GM12878 (cell line): Measurements from ENCODE around the gene TAF4. TPM values are rescaled to one million over a fixed set of nuclear protein-coding genes. Genes with fewer than 3 reads are reported as not detected.

ENCODE experiments used
- GABPA ChIP-seq: IDR thresholded peaks from 2 replicates; pipeline ENCODE4 v1.6.1; 2014; ENCODE audit warnings: antibody characterized with exemption, low read depth, mild to moderate bottlenecking, inconsistent platforms
- HCFC1 ChIP-seq: fragments of 150-350 bp; IDR thresholded peaks from 2 replicates; pipeline ENCODE4 v1.6.1; 2014; ENCODE audit warnings: low read length
- HDAC2 ChIP-seq: fragments of 200-600 bp; sonication (generic); IDR thresholded peaks from 2 replicates; pipeline ENCODE4 v1.6.1; 2017
- HSF1 ChIP-seq: fragments of 150-350 bp; IDR thresholded peaks from 2 replicates; pipeline ENCODE4 v1.6.1; 2014; ENCODE audit warnings: mild to moderate bottlenecking, low read depth, low read length
- NFIC ChIP-seq: IDR thresholded peaks from 2 replicates; pipeline ENCODE4 v1.6.1; 2012; ENCODE audit warnings: low read depth, mild to moderate bottlenecking, inconsistent platforms, low read length, moderate library complexity
- POLR2AphosphoS2 ChIP-seq: IDR thresholded peaks from 2 replicates; pipeline ENCODE4 v1.6.1; 2011; ENCODE audit warnings: low read depth, mild to moderate bottlenecking, low read length, improper control_type of control experiment, moderate library complexity
- RAD21 ChIP-seq: IDR thresholded peaks from 2 replicates; pipeline ENCODE4 v1.6.1; 2011; ENCODE audit warnings: mild to moderate bottlenecking, low read depth, low read length, moderate library complexity; ENCODE audit not compliant: insufficient read depth
- SMAD5 ChIP-seq: IDR thresholded peaks from 2 replicates; pipeline ENCODE4 v1.6.1; 2016; ENCODE audit warnings: antibody characterized with exemption, low read depth
- ZNF622 ChIP-seq: fragments of 450-650 bp; IDR thresholded peaks from 2 replicates; pipeline ENCODE4 v1.6.1; 2017; ENCODE audit warnings: mild to moderate bottlenecking, inconsistent platforms
- polyA plus RNA-seq, 11 experiments: library from polyadenylated mRNA; depleted of rRNA in 4 of 11; unstranded in 6 of 11; stranded (reverse) in 5 of 11; fragments of >200 nt; fragmentation: Nextera tagmentation in 4 of 11; fragmentation: Illumina TruSeq in 1 of 11; extraction: Ambion mirVana in 4 of 11; extraction: Trizol in 1 of 11; gene quantifications; 1 replicate in 1 of 11; 2 replicates in 10 of 11; pipeline versions ENCODE4 v1.2.1 to v1.2.3, GENCODE V29; 2011 to 2016; ENCODE audit warnings: inconsistent platforms in 2 of 11, missing spikeins in 2 of 11, low read depth in 1 of 11
- total RNA-seq, 4 experiments: library from RNA; depleted of rRNA in 3 of 4; stranded (reverse); fragments of >200 nt in 3 of 4; fragmentation: Illumina TruSeq in 1 of 4; extraction: Trizol in 1 of 4; gene quantifications; 2 replicates each; pipeline versions ENCODE4 v1.2.1 to v1.2.3, GENCODE V29; 2013 to 2021
- TF ChIP-seq, protein P1 (sequence below): fragments of 450-650 bp; IDR thresholded peaks from 2 replicates; pipeline ENCODE4 v1.6.1; 2017; ENCODE audit warnings: antibody characterized with exemption, mild to moderate bottlenecking, moderate library complexity
- TF ChIP-seq, protein P2 (sequence below): fragments of 450-650 bp; formaldehyde crosslinking; IDR thresholded peaks from 2 replicates; pipeline ENCODE4 v1.5.0; 2022; ENCODE audit warnings: mild to moderate bottlenecking, missing genetic modification characterization
- TF ChIP-seq, protein P3 (sequence below): fragments of 450-650 bp; IDR thresholded peaks from 2 replicates; pipeline ENCODE4 v1.6.1; 2016; ENCODE audit warnings: mild to moderate bottlenecking

TAF4 gene
- total and polyA plus RNA-seq, 10 of the 15 experiments (the other 5 are each of a cell fraction or from before 2014, with no cell fraction given), result 0.39 to 16.9 (median 3.4) TPM

- TF ChIP-seq, protein P1, sequence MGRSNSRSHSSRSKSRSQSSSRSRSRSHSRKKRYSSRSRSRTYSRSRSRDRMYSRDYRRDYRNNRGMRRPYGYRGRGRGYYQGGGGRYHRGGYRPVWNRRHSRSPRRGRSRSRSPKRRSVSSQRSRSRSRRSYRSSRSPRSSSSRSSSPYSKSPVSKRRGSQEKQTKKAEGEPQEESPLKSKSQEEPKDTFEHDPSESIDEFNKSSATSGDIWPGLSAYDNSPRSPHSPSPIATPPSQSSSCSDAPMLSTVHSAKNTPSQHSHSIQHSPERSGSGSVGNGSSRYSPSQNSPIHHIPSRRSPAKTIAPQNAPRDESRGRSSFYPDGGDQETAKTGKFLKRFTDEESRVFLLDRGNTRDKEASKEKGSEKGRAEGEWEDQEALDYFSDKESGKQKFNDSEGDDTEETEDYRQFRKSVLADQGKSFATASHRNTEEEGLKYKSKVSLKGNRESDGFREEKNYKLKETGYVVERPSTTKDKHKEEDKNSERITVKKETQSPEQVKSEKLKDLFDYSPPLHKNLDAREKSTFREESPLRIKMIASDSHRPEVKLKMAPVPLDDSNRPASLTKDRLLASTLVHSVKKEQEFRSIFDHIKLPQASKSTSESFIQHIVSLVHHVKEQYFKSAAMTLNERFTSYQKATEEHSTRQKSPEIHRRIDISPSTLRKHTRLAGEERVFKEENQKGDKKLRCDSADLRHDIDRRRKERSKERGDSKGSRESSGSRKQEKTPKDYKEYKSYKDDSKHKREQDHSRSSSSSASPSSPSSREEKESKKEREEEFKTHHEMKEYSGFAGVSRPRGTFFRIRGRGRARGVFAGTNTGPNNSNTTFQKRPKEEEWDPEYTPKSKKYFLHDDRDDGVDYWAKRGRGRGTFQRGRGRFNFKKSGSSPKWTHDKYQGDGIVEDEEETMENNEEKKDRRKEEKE, result no peak
- TF ChIP-seq RAD21 (no peak), HSF1 (no peak), ZNF622 (no peak), SMAD5 (no peak), POLR2AphosphoS2 (no peak), NFIC (no peak), HCFC1 (no peak), HDAC2 (no peak), GABPA (no peak)
- TF ChIP-seq, protein P2, sequence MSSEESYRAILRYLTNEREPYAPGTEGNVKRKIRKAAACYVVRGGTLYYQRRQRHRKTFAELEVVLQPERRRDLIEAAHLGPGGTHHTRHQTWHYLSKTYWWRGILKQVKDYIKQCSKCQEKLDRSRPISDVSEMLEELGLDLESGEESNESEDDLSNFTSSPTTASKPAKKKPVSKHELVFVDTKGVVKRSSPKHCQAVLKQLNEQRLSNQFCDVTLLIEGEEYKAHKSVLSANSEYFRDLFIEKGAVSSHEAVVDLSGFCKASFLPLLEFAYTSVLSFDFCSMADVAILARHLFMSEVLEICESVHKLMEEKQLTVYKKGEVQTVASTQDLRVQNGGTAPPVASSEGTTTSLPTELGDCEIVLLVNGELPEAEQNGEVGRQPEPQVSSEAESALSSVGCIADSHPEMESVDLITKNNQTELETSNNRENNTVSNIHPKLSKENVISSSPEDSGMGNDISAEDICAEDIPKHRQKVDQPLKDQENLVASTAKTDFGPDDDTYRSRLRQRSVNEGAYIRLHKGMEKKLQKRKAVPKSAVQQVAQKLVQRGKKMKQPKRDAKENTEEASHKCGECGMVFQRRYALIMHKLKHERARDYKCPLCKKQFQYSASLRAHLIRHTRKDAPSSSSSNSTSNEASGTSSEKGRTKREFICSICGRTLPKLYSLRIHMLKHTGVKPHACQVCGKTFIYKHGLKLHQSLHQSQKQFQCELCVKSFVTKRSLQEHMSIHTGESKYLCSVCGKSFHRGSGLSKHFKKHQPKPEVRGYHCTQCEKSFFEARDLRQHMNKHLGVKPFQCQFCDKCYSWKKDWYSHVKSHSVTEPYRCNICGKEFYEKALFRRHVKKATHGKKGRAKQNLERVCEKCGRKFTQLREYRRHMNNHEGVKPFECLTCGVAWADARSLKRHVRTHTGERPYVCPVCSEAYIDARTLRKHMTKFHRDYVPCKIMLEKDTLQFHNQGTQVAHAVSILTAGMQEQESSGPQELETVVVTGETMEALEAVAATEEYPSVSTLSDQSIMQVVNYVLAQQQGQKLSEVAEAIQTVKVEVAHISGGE, result no peak
- TF ChIP-seq, protein P3, sequence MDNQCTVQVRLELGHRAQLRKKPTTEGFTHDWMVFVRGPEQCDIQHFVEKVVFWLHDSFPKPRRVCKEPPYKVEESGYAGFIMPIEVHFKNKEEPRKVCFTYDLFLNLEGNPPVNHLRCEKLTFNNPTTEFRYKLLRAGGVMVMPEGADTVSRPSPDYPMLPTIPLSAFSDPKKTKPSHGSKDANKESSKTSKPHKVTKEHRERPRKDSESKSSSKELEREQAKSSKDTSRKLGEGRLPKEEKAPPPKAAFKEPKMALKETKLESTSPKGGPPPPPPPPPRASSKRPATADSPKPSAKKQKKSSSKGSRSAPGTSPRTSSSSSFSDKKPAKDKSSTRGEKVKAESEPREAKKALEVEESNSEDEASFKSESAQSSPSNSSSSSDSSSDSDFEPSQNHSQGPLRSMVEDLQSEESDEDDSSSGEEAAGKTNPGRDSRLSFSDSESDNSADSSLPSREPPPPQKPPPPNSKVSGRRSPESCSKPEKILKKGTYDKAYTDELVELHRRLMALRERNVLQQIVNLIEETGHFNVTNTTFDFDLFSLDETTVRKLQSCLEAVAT, result no peak
Measured at GRCh38 chr20:61969806-61970205, 95.9 kb downstream of the TAF4 start (continued).
